GM15510 (cell line): ENCODE results near the gene CREBZF.

Experiments used
- POLR2A ChIP-seq: IDR thresholded peaks from 3 replicates; pipeline ENCODE4 v1.6.1; 2011; ENCODE audit warnings: borderline replicate concordance; ENCODE audit not compliant: insufficient read length; ENCODE audit errors: extremely low read depth

The CREBZF gene, protein sequence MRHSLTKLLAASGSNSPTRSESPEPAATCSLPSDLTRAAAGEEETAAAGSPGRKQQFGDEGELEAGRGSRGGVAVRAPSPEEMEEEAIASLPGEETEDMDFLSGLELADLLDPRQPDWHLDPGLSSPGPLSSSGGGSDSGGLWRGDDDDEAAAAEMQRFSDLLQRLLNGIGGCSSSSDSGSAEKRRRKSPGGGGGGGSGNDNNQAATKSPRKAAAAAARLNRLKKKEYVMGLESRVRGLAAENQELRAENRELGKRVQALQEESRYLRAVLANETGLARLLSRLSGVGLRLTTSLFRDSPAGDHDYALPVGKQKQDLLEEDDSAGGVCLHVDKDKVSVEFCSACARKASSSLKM

DNA sequence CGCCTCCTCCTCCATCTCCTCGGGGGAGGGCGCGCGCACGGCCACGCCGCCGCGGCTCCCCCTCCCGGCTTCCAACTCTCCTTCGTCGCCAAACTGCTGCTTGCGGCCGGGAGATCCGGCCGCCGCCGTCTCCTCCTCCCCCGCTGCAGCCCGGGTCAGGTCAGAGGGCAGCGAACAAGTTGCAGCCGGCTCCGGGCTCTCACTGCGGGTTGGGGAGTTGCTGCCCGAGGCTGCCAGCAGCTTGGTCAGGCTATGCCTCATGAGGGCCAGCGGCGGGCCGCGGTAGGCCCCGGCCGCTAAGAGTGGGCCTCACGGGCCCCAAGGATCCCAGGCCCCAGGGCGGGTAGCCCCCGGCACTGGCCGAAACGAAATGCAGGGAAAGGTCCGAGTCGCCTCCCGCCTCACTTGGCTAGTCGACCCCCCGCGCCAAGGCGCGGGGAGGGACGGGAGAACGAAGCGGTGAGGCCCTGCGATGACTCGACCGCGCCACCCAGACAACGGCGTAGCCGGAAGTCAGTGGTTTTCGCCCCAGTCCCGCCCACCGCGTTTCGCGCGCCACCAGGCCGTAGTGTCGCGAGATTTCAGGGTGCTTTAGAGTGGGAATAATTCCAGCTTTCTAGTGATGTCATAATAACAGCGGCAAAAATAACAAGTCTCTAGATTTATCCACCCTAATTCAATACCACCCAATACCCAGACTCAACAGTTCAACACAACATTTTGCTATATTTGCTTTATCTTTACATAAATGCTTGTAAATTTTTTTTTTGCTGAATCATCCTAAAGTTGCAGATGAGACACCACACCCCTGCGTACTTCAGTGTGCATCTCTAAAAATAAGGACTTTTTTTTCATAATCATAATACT, at the start of gene CREBZF:
Gene CREBZF (minus strand): TSS at position 515 of the 867 bp plus-strand sequence. CDS start 254 bp downstream, at position 261.
- TF ChIP-seq POLR2A: peak; percentile 94

DNA sequence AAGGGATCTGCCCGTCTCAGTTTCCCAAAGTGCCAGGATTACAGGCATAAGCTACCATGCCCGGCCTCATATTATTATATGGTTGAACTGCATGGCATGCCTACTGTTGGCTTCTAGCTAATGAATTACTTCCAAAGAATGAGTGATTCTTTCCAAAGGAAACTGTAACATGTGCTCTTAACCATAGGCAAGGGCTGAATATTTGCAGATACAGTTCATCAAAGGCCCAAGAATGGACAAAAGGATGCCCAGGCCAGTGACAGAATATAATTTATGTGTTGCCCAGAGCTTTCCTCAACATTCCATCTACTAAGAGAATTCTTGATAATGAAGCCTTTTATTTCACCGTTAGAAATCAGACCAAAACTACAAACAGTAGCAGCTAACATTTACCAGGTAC, 48.0 kb upstream of the CREBZF start:
- TF ChIP-seq POLR2A: no peak

DNA sequence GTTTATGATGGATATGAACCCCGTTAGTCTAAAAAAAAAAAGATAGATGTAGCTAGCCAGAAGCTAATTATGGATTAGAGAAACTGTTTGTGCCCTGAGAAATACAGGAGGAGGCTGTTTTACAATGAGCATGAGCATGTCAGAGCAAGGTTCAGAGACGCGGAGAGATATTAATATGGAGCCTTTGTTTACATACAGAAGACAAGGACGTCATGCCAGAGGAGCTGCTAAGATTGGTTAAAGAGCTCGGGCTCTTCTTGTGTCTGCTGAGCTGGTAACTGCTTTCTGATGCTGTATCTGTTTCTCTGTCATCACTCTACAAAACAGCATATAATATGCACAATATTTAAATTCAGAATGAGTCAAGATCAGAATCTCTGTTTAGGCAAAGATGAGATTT, 46.0 kb upstream of the CREBZF start:
- TF ChIP-seq POLR2A: no peak

GRCh38 chr11:85709941-85710702, 45.2 kb upstream of the CREBZF start:
- TF ChIP-seq POLR2A: no peak

- TF ChIP-seq POLR2A: no peak
Observed at GRCh38 chr11:85705800-85706199, 40.9 kb upstream of the CREBZF start.

GRCh38 chr11:85704967-85705366, 40.0 kb upstream of the CREBZF start:
- TF ChIP-seq POLR2A: no peak

- TF ChIP-seq POLR2A: no peak
Observed at GRCh38 chr11:85699957-85700741, 35.2 kb upstream of the CREBZF start.

DNA sequence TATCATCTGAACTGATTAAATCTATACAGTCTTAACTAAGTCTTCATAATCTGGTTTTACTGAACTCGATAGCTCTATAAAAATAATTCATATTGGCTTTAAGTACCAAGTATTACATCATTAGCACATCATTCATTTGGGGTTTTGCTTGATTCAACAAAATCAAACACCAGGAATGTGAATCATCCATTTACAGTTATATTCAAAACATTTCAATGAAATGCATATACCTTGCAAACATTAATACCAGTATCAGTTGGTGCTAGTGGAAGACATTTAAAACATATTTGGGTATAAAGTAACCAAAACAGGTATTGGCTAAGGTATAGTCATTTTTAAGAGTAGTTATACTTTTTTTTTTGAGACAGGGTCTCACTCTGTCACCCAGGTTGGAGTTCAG, 33.3 kb upstream of the CREBZF start:
- no peak for TF ChIP-seq POLR2A

- no peak for TF ChIP-seq POLR2A
Observed at GRCh38 chr11:85697747-85698146, 32.8 kb upstream of the CREBZF start.

- TF ChIP-seq POLR2A: no peak
Observed at GRCh38 chr11:85695546-85695945, 30.6 kb upstream of the CREBZF start.

DNA sequence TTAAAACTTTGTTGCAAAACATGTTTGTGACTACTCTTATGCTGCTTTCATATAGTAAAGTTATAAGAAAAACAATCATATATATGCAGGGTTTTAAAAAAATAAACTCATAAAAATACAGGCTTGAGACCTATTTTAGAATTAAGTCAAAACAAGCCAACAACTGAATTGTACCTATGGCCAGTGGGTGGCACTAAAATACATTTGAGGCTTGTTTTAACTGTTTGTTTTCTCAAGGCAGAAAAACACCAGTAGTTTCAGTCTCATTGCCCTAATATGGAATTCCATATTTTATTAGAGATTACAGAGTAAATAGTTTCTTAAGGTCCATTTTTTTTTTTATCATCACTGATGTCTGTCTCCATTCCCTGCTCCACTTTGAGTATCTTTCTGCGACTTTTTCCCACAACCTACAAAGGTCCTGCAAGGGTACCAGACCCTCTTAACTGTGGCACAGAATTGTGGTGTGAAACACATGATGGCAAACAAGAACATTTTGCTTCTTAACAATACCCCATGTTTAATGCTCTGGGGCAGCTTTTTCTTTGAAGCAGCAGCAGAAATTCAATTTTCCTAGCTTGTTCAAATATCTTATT, 29.6 kb upstream of the CREBZF start:
- TF ChIP-seq POLR2A: no peak

GRCh38 chr11:85685820-85686459, 21.0 kb upstream of the CREBZF start, which contains the start of gene CCDC89:
CCDC89 (minus strand) TSS chr11:85686195; CDS start chr11:85686130, 65 bp downstream.
- TF ChIP-seq POLR2A: no peak

GRCh38 chr11:85685125-85685819, 20.3 kb upstream of the CREBZF start:
- TF ChIP-seq POLR2A: no peak
